Activated CD4-positive, alpha-beta T cell treated with anti-CD3 and anti-CD28 coated beads for 48 hours (primary cell): ENCODE results near the gene VDR.

ENCODE experiments used
- DNase-seq: peaks from one replicate; pipeline ENCODE4 v3.0.0-alpha.2; 2020

The VDR gene

DNA sequence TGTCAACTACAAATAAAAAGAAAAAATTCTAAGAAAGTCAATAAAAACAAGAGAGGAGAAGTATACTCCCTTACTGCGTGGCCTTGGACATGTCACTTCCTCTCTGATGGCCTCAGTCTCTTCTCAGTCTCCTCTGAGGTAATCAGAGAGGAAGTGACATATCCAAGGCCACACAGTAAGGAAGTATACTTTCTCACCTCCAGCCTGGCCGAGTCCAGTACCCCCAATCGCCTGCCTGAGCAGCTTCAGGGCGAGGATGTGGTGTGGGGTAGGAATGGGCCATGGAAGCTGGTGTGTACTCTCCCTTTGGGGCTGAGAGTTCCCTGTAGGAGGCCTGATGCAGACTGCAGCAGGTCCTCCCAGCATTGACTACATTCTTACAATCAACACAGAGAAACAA, 15.8 kb downstream of the VDR start:
- DNase-seq, result no peak

DNA sequence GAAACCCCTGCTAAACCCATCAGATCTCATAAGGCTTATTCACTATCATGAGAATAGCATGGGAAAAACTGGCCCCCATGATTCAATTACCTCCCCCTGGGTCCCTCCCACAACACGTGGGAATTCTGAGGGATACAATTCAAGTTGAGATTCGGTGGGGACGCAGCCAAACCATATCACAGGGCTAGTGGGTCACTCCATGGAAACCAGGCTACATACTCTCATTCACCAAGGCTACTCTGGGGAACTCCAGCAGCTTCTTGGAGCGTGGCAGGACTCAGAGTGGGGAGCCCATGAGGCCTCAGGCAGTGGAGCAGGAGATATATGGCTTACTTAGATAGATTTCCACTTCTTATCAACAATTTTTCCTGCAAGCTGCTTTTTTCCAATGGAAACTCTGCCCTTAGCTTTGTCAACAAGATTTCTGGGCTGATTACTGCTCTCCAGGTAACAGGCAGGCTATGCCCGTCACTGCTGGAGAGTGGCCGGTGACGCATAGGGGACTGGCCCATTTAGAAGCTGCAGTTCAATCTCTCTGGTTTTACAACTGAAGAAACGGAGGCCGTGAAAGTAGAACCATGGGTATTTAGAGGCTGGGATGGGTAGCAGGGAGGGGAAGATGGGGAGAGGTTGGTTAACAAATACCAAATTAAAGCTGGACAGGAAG, 16.5 kb downstream of the VDR start:
- DNase-seq, result no peak

DNA sequence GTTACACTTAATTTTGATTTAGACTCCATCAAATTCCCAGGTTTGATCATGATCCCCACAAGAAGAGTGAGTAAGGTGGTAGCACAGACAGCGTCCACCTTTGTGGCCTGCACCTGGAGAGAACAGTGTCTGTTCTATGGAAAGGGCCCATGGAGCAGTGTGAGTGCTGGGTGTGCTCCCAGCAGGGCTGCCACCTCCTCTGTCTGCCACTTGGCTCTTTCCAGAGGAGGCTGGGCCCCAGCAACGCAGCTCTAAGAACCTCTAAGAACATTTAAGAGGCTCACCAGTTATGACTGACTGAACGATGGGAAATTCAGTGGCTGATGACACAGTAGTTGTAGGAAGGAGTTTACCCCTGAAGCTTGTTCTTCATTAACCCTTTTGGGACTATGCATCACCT, 17.3 kb downstream of the VDR start:
- peak; percentile 47 for DNase-seq

DNA sequence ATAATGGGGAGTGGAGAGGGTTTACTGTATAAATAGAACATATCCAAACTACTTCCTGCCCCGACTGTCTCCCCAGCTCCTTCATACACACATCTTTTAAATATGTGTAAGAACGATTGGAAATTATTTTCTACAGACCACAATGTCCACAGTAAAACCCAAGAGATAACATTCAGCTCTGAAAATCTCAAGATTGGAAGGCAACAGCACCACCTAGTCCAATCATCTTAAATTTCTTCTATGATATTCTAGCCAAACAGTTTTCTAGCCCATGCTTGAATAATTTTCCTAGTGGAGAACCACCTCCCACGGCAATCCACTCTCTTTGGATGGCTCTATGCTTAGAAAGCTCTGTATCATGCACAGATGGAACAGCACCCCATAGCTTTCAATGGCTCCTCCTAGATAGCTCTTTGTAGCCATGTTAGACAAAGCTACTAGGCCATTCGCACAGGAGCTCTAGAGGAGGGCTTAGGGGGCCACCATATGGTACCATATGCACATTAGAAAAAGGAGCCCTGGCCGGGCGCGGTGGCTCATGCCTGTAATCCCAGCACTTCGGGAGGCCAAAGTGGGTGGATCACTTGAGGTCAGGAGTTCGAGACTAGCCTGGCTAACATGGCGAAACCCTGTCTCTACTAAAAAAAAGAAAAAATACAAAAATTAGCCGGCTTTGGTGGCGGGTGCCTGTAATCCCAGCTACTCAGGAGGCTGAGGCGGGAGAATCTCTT, 18.1 kb downstream of the VDR start:
- no peak for DNase-seq

DNA sequence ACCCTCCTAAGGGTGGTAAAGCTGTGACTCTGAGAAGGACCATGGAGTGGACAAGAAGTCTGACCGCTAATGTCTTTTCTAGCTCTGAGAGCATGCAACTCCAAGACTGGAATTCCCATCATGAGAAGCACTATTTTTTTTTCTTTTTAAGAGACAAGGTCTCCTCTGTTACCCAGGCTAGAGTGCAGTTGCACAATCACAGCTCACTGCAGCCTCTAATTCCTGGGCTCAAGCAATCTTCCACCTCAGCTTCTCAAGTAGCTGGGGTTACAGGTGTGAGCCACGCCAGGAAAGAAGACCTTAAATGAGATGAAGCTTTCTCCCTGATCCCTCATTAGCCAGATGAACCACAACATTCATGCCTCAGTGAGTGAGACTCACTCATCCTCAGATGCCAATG, 19.2 kb downstream of the VDR start:
- DNase-seq, result peak; percentile 18

DNA sequence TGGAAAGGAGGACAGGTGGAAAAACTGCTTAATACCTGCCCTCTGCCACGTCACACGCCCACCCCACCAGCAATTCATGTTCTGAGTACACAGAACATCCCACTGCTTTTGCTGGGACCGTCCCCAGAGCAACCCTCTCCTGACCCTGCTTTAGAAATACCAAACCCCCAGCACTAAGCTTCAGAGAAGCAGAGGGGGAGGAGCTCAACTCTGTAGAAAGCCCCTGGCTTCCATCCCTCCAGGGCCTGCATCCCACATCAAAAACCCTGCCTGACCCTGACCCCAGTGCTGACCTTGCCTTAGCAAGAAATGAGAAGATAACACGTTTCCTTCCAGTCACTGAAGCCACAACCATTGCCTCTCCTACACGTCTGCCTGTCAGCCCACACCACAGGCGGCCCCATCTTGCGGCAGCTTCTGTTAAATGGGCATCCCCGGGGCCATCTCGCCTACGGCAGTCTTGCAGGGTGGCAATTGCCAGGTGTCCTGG, 19.7 kb downstream of the VDR start:
- peak; percentile 91 for DNase-seq

DNA sequence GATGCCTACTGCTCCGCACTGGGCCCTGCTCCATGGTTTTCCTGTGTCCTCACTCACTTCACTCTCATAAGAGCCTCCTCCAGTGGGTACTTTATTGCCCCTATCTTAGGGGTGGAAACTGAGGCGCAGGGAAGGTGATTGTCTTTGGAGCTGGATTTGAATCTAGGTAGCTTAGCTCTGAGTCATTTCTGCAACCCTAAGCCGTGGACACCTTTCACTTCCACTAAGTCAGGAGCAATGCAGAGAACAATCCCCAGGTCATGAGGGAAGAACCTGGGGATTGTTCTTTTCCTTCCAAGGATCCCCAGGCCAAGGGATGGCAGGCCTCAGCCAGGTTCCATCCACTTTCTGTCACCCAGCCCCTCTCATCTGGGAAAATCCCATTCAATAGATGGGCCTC, 20.3 kb downstream of the VDR start:
- DNase-seq, result no peak

DNA sequence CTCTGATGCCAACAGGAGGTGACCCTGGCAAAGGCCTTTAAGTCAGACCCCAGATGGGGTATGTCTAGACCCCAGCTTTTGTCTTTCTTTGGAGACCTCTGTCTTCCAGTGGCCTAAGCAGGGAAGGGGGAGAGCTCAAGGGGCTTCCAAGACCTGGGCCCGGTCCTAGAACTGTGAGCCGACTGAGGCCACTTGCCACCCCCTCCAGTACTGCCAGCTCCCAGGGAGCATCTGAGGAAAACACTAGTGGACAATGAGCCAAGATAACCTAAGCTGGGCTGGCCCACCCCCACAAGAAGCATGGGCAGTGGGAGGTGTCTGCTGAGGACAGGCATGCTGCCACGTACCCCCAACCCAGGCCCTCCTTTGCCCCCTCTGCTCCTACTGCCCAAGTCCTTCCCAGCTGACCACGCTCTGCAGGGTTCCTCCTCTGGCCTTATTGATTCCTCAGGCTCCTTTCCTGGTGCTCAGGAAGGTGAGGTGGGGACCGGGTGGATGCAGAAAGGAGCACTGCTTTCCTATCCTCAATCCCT, 21.1 kb downstream of the VDR start:
- DNase-seq, result no peak

DNA sequence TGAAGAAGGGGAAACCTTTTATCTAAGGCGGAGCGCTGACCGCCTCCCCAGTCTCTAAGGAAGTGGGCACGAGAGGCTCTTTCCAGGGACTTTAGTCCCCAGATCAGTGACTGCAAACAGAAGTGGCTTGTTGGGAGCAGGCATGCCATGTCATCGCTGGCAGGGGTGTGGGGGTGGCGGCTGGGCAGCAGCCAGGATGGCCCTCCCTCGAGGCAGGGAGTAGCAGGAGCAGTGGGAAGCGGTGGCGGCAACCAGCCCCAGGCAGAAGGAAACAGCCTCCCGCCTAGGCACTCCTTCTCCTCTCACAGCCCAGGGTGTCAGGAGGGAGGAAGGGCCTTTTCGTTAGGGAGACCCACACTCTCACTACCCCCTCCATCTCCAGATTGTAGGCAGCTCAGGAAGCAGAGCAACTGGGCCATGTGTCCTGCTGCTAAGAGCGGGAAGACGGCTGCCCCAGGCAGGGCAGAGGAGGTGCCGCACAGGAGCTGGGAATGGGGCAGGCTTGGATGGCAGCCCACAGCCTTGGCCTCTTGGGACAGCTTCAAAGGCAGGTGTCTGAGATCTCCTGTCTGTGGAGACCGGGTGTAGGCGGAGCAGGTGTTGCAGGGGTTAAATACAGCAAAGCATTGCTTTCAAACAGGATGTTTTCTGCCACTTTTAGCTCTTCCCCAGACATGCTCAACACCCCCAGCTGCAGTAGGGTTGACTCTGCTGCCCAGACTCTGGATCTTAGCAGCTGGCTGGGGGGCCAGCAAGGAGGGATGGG, 21.8 kb downstream of the VDR start:
- DNase-seq, result peak; percentile 57

DNA sequence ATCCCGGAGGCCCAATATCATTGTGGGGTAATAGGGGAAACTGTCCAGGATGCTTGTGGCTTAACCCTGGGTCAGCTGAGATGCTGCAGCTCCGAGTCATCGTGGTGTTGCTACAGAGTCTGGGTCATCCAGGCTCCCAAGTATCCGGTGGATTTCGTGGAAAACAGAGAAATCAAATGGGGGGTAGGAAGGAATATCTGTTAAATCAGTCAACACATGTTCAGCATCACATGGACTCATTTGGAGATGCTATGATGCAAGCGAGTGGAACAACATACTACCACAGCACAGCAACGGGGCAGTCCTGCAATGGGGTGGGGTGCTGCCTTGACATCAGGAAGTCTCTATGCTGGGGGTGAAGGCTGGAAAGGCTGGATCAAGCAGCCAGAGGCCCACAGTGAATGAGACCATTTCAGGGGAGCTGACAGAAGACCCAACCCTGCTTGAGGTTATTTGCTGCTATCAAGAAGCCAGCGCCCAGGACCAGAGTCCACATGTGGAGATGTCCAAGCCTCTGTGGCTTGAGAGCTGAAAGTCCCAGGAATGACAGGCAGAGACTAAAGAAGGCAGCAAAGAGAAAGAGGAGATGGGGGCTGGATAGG, 22.9 kb downstream of the VDR start:
- DNase-seq, result no peak

DNA sequence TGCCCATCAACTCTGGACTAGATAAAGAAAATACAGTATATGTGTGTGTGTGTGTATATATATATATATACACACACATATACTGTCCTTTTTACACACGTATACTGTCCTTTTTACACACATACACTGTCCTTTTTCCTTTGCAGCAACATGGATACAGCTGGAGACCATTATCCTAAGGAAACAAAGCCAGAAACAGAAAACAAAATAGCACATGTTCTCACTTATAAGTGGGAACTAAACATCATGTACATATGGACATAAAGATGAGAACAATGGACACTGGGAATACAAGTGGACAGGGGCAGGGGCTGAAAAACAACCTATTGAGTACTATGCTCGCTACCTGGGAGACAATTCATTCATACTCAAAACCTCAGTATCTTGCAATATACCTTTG, 23.7 kb downstream of the VDR start:
- DNase-seq, result no peak

DNA sequence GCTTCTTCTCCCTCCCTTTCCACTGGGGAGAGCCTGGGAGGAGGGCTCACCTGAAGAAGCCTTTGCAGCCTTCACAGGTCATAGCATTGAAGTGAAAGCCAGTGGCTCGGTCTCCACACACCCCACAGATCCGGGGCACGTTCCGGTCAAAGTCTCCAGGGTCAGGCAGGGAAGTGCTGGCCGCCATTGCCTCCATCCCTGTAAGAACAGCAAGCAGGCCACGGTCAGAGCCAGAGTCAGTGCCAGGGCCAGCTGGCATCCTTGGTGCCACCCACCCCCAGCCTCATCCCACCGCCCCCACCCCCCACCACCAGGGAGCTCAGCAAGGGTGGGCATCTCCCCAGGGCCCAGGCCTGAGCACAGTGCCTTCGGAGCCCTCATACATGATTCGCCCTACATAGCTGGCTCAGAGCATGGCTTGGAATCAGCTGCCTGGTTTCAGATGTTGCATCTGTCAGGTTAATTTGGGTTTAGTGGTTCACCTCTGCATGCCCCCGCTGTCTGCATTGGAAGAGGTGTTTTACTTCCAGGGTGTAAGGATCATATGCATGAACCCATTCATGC, 25.8 kb downstream of the VDR start:
- no peak for DNase-seq

DNA sequence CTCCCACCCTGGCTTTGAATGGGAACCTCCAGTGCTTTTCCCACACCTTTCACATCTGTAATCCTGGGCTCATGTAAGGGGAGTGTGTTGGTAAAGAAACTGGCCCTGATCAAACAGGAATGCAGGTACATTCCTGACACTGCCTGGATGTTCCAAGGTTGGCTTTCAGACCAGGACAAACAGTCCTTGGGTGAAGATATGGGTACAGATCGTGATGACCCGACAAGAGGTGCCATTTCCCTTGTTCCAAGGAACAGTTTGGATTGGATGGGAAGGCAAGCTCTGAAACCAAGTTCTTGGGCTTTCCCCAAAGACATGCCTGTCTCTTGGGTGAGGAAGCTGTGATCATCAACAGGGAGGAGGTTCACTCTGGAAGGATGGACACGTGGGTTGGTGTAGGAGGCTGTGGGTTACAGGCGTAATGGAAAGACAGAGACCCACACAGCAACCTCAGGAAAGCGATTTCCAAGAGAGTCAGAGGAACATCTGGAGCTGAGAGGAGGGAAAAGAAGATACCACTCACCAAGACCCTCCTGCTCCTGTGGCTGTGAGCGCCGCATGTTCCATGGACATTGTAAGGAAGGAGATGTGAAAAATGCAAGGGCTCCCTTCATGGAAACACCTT, 26.4 kb downstream of the VDR start:
- DNase-seq, result no peak

DNA sequence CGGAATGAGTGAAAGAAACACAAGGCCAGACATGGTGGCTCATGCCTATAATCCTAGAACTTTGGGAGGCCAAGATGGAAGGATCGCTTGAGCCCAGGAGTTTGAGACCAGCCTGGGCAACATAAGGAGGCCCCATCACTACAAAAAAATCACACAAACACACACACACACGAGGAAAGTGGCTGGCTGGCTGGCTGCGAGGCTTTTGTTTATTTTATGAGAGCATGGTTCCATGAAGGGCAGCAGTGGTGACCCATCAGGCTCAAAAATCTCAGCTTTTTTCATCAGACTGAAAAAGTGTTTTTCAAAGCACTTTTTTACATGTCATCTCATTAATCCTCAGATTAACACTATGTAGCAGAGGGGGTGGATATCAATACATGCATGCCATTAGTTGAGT, 27.7 kb downstream of the VDR start:
- DNase-seq, result no peak

DNA sequence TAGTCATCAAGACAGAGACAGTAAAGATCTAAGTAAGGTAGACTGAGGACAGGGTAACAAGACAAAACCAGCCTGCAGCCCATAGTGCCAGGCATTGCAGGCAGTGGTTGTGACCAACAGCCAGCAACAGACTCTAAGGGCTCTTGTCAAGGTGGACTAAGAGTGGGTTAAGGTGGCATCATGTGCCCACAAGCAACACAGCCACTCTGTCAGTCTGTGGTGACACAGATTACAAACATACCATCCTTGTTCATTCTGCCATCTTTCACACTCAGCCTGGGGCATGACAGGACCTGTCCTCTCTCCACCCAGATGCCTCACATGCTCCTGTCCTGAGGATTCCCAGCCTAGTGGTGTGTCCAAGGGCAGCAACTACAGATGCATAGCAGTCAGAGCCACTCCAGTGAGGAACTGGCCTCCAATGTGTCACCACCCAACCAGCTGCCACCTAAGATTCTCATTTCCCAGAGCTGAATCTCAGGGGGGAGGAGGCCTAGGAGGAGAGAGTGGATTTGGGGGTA, 28.3 kb downstream of the VDR start:
- DNase-seq, result no peak

DNA sequence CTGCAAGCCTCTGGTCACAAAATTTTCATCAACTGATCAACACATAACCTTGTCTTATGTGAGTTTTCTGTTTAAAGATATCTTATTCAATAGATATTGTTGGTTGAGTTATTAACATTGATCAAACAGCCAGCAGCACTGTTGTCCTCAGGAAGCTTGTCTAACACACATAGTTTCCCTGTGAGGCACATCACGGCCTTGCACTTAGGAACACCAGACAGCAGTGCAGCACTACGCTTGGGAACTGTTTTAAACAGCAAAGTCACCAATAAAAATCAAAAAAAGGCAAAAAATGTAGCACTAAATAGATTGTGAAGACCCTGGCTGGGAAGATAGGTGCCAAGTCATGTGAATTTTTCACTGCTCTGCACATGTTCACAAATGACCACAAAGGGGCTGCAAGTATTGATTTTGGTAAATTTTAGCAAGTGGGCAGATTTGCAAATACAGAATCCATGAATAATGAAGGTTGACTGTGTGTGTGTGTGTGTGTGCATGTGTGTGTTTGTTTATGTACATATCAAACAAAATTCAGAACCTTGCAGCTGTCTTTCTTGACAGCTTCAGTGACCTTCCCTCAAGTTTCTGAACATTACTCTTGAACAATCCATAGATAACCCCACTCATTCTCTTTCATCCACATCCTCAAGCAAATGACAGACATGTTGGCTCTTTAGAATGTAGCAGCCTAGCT, 28.9 kb downstream of the VDR start:
- no peak for DNase-seq

DNA sequence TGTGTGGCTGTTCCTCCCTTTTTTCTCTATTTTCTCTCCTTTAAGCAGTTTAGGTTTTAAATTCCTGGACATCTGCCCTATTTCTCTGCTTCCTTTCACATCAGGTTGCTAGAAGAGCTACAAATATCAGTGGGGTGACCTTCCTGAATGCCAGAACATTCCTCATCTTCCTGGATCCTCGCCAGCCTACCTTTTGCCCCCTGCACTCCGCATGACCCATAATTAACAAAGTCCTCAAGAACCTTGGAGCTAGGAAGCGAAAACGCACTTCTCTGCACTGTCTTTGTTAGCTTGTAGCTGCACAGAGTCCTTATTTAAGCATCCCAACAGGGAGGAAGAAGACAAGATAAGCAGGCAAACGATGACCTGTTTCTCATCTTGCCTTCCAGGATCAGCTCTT, 30.5 kb downstream of the VDR start:
- DNase-seq, result no peak

DNA sequence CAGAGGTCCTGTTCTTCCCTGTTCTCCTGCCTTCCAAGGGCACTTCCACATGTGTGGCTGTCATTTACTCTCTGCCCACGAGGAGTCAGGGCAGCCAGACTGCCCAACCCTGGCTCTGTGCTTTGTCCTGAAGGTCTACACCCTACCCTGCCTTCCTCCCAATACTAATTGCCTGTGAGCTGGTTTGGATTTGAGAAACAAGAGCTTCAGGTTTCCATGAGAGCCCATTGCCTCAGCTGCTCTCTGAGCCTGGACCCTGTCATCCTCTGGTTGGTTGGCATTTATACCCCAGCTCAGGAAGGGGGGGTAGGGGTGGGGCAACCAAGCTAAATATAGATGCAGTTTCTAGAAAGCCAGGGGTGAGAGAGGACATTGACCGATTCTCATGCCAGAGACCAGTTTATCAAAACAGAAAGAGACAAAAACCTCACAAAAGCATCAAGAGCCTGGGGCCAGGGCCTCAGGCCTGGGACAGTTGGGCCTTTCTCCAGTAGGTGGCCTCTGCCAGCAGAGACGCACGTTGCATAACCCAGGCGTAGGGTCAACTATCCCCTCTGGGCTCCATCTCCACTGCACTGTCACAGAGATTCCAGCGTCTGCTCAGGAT, 34.5 kb downstream of the VDR start:
- no peak for DNase-seq

DNA sequence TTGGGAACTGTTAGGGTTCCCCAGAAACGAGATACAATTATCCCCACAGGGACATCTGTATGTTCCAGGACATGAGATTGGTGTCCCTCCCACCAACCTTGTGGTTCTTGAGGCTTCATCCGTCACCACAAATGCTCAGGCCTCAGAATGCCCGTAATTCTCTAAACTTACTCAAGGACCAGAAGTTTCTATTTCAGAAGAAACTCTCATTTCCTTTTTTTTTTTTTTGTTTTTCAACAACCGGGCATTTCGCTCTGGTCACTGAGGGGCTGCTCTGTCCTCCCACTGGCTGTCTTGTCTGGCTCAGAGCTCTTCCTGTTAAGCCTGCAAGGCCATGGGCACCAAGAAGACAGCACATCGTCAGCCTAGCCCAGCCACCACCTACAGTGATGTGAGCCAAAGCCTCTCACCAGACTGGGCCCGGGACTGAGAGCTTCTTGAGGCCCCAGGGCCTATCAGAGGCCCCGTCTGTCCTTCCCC, 36.2 kb downstream of the VDR start:
- DNase-seq, result no peak

DNA sequence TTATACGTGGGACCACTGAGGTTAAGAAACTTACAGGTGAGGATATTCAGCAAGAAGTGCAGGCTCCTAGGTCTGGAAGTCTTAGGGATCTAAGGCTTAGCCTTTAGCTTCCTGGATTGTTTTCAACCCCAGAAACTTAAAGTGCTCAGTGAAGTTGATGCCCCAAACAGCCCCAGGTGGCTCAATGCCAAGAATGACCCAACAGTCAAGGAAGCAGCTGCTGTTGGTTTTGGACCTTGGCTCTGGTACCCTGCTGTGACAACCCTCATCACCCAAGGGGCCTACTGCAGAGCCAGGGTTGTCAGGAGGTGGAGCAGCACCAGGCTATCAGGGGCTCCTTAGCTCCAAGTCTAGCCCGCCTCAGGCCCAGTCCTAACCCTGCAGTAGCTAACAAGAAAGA, 36.8 kb downstream of the VDR start:
- no peak for DNase-seq

DNA sequence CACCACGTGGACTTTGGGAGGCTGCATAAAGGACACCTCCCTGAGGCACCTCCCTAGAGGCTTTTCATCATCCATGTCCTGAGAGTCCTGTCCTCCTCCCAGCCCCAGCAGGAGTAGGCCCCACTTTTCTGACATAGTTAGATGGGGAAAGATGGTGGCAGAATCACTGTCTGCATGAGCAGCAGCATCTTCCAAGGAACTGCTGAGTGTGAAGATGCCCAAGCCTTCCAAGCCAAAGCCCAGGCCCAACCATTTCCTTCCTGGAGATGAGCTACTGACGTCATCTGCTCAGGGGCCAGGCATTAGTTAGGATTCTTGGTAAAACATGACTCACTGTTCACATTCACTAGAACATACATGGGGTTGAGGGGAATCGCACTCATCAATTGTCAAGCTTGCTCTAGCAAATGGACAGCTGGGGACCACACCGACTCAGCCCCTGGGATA, 37.3 kb downstream of the VDR start:
- peak; percentile 80 for DNase-seq
